D721Med (cell line): ENCODE data around the gene PDLIM5.

Source experiments
- DNase-seq: peaks from one replicate; pipeline ENCODE4 v3.0.0; 2011; ENCODE audit warnings: low spot score; ENCODE audit not compliant: insufficient read length
- FAIRE-seq: peaks from 2 replicates; lab custom pipeline; 2011; peaks lifted over from hg19 to GRCh38; lab: Jason Lieb, UNC
- CTCF ChIP-seq: IDR thresholded peaks from 2 replicates; pipeline ENCODE4 v1.5.1; 2012; ENCODE audit warnings: mild to moderate bottlenecking, control low read depth; ENCODE audit not compliant: insufficient read depth; ENCODE audit errors: missing control alignments

The PDLIM5 gene

GRCh38 chr4:94525993-94526728, 74.4 kb downstream of the PDLIM5 start:
- FAIRE-seq = peak; percentile 32
- no peak for DNase-seq
- TF ChIP-seq CTCF = no peak

- FAIRE-seq (no peak), DNase-seq (no peak)
- TF ChIP-seq CTCF = no peak
Measured at GRCh38 chr4:94527556-94528233, 76.0 kb downstream of the PDLIM5 start.

- no peak for DNase-seq
- TF ChIP-seq CTCF = no peak
- no peak for FAIRE-seq
Measured at GRCh38 chr4:94528792-94529451, 77.2 kb downstream of the PDLIM5 start.

- no peak for DNase-seq
- no peak for FAIRE-seq
- TF ChIP-seq CTCF = no peak
Measured at GRCh38 chr4:94530073-94530472, 78.3 kb downstream of the PDLIM5 start.

GRCh38 chr4:94531991-94532789, 80.4 kb downstream of the PDLIM5 start:
- DNase-seq = no peak
- no peak for TF ChIP-seq CTCF
- FAIRE-seq = no peak

- no peak for TF ChIP-seq CTCF
- peak; percentile 75 for FAIRE-seq
- no peak for DNase-seq
Measured at GRCh38 chr4:94533405-94534223, 81.9 kb downstream of the PDLIM5 start.
